HK-2 (cell line): ENCODE results near the gene ZNF680.
A peak's percentile ranks its signal among the peaks of the same experiment; 100 is the strongest.
"Not testable (repeated sequence)": the region's sequence is repeated elsewhere in the genome, so short reads cannot be mapped to it uniquely, and the experiment has no call there.

Experiments
- DNase-seq: peaks from one replicate; pipeline ENCODE4 v3.0.0-alpha.2; 2018; ENCODE audit not compliant: unreplicated experiment

ZNF680 gene

GRCh38 chr7:64555046-64555445 lies 7.8 kb downstream of the ZNF680 start:
- no peak for DNase-seq

- DNase-seq = not testable (repeated sequence)
These were observed 8.7 kb downstream of the ZNF680 start for GRCh38 chr7:64554188-64554587.

- no peak for DNase-seq
These were observed 11.3 kb downstream of the ZNF680 start for GRCh38 chr7:64551375-64552142.

DNA sequence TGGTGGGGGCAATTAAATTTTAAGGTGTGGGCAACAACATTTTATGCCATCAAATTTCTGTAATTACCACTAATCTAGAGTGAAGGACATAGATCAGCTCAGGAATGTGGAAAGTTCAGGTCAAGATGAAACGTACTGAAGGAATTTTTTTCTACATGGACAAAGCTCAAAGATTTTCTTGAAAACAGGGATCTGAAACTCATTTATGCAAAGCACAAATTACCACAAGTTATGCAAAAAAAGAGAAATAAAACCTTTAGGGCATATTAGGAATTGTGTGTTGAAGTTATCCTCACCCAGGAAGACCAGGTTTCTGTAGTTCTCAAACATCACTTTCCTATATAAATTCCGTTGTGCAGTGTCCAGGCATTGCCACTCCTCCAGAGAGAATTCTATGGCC lies 18.9 kb downstream of the ZNF680 start:
- no peak for DNase-seq

- DNase-seq = peak; percentile 70
These were observed 21.2 kb downstream of the ZNF680 start for GRCh38 chr7:64541438-64542359.

- no peak for DNase-seq
These were observed 29.1 kb downstream of the ZNF680 start for GRCh38 chr7:64533756-64534155.

- DNase-seq = no peak
These were observed 34.1 kb downstream of the ZNF680 start for GRCh38 chr7:64528770-64529169.

DNA sequence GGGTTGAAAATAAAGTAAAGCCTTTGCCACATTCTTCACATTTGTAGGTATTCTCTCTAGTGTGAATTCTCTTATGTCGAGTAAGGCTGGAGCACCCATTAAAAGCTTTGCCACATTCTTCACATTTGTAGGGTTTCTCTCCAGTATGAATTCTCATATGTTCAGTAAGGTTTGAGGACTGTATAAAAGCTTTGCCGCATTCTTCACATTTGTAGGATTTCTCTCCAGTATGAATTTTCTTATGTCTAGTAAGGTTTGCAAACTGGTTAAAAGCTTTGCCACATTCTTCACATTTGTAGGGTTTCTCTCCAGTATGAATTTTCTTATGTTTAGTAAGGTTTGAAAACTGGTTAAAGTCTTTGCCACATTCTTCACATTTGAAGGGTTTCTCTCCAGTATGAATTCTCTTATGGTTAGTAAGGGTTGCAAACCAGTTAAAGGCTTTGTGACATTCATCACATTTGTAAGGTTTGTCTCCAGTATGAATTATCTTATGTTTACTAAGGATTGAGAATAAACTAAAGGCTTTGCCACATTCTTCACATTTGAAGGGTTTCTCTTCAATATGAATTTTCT lies 41.4 kb downstream of the ZNF680 start:
- no peak for DNase-seq

GRCh38 chr7:64516451-64516850 lies 46.4 kb downstream of the ZNF680 start:
- DNase-seq = no peak

GRCh38 chr7:64515781-64516180 lies 47.1 kb downstream of the ZNF680 start:
- no peak for DNase-seq

DNA sequence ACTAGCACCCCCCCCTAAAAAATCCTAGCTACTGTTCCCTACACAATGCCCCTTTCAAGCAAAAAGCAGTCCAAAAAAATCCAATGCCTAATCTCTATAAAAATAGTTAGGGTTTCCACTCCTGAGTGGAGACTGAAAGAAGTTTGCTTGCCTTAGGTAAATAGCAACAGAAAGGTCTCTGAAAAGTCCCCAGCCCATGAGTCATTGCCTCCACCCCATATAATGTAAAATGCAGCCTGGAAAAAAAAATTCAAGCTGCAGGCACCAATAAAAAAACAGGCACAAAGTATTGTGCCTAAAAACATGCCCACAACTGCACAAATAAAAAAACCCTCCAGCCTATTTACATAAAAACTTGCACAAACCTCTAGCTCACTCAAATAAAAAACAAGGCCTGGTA lies 47.5 kb downstream of the ZNF680 start:
- DNase-seq = no peak

- no peak for DNase-seq
These were observed 53.3 kb downstream of the ZNF680 start for GRCh38 chr7:64509583-64509982.

DNA sequence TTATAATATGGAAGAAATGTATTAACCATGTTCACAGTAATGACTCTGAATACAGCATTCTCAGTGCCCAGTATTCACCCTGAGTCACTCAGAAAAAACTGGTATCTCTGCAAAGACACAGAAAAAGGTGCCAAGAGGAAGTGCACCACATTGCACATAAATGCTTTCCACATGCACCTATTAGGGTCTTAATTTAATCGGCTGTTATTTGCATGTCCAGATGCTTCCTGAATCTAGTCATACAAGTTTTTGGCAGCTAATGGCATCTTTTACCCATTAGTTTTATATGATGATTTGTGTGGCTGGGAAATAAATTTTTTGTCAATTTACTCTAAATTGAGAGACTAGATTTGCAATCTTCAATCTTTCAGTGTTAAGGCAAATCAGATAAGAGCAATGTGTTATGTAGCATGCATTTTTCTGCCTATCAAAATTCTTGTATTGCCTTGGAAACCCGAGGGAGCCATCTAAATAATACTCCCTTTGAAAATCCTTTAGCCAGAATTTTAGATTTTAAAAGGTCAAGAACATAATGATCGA lies 58.2 kb downstream of the ZNF680 start:
- no peak for DNase-seq

DNA sequence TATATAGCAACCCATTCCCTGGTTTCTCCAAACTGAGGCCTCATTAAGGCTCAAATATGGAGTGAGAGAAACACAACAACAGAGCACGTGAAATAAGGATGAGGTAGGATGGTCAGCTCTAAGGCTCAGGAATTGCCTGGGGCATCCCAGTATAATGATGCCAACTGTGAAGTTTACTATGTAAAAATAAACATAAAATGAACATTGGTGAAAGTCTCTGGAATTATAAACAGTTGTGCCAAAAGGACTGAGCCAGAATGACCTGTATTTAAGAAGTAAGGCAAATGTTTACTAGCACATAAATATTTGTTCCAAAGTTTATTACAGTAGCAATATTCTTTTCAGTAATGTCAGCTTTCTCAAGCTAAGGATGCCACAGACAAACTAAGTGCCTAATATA lies 64.6 kb downstream of the ZNF680 start:
- no peak for DNase-seq

GRCh38 chr7:64494912-64495461 lies 67.9 kb downstream of the ZNF680 start:
- DNase-seq = no peak

GRCh38 chr7:64485623-64486022 lies 77.2 kb downstream of the ZNF680 start:
- DNase-seq = no peak
